Measurements from ENCODE around the gene TDRD7.

The TDRD7 gene, protein sequence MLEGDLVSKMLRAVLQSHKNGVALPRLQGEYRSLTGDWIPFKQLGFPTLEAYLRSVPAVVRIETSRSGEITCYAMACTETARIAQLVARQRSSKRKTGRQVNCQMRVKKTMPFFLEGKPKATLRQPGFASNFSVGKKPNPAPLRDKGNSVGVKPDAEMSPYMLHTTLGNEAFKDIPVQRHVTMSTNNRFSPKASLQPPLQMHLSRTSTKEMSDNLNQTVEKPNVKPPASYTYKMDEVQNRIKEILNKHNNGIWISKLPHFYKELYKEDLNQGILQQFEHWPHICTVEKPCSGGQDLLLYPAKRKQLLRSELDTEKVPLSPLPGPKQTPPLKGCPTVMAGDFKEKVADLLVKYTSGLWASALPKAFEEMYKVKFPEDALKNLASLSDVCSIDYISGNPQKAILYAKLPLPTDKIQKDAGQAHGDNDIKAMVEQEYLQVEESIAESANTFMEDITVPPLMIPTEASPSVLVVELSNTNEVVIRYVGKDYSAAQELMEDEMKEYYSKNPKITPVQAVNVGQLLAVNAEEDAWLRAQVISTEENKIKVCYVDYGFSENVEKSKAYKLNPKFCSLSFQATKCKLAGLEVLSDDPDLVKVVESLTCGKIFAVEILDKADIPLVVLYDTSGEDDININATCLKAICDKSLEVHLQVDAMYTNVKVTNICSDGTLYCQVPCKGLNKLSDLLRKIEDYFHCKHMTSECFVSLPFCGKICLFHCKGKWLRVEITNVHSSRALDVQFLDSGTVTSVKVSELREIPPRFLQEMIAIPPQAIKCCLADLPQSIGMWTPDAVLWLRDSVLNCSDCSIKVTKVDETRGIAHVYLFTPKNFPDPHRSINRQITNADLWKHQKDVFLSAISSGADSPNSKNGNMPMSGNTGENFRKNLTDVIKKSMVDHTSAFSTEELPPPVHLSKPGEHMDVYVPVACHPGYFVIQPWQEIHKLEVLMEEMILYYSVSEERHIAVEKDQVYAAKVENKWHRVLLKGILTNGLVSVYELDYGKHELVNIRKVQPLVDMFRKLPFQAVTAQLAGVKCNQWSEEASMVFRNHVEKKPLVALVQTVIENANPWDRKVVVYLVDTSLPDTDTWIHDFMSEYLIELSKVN

DNA sequence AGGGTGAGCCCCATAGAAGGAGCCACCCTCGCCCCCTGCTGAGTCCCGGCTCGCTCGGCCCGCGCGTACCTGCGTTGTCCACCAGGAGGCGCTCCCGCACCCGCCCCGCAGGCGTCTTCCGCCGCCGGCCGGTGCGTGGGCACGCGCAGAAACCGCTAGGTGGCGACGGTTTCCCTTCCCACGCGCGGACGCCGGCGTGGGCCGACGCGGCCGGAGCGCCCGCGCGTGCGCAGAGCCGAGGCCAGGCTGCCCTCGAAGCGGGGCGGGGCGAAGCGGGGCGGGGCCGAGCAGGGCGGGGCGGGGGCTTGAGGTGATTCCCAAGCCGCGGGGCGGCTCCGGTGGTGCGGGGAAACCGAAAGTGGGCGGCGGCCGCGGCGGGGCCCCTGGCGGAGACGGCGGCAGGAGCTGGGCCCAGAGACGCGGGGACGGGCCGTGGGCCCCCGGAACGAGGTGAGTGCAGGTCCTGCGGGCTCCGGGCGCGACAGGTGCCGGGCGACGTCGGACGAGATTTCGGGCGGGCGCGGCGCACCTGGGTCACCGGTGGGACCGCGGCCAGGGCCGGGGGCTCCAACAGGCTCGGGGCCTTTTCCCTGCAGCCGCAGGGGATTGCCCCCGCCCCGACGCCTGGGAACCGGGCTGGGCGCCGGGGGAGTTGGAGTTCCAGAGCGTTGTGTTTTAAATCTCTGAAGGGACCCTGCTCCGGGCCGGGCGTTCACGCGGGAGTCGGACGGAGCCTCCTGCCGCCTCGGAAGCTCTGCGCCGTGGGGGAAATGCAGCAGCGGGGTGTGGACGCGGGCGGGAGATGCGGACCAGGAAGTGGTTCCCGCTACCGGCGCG lies at the start of gene TDRD7:
Gene TDRD7 (plus strand): TSS at position 308 of the 837 bp plus-strand sequence. CDS start 16,370 bp downstream, outside the sequence.
- DNase-seq: peak; percentile 99

DNA sequence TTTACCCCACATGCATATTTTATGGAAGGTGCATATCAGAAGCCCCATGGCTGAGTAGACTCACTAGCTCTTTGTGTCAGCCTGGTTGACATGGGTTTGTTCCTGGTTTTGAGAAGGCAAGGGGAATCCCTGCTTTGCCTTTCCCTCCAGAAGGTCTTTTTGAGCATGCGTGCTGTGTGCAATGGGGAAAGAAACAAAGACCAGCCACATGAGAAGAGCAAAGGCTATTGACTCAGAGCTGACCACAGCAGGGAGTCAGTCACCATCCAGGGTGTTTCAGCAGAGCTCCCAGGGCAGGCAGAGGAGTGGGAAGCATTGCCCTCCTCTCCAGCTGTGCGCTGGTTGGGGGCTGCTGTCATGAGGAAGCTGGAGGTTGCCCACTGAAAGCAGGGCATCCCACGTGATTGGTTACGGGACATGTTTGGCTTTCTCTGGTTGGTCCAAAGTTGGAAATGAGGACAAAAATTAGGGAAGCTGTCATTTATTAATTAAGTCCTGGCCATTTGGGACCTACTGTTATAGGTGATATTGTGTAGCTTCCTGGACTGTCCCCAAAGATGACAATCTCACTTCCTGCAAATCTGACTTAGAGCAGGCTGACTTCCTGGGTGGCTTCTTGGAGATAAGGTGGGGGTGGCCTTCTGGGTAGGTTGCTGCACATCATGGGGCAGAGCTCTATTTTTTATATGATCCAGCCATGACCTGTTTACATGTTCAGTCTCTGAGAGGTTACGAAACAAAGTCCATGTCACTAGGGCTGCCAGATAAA lies 48.9 kb upstream of the TDRD7 start:
- DNase-seq: peak; percentile 83

DNA sequence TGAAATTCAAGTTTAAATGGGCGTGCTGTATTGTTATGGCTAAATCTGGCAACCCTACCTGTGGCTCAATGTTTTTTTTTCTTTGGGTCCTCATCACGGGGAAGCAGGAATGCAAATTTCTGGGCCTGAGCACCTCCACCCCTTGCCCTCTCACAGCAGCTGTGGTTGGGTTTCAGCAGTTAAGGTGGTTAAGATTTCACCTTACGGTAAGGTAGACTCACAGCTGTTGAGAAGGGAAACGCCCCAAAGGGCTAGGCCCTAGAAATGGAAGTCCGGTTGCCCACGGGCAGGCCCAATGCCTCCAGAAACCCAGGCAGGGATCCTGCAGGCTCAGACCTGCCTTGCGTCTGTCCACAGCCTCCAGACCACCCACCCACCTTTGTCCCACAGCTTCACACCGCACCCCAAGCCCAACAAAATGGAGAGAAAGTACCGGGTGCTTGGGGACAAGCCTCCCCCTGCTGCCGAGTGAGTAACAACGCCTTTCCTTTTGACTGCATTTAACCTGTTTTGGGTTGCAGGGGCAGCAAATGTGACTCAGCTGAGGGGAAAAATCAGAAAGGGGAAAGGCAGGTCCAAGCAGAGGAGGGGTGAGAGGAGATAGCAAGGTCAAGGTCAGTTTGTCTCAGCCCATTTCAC lies 48.1 kb upstream of the TDRD7 start:
- no peak for DNase-seq

DNA sequence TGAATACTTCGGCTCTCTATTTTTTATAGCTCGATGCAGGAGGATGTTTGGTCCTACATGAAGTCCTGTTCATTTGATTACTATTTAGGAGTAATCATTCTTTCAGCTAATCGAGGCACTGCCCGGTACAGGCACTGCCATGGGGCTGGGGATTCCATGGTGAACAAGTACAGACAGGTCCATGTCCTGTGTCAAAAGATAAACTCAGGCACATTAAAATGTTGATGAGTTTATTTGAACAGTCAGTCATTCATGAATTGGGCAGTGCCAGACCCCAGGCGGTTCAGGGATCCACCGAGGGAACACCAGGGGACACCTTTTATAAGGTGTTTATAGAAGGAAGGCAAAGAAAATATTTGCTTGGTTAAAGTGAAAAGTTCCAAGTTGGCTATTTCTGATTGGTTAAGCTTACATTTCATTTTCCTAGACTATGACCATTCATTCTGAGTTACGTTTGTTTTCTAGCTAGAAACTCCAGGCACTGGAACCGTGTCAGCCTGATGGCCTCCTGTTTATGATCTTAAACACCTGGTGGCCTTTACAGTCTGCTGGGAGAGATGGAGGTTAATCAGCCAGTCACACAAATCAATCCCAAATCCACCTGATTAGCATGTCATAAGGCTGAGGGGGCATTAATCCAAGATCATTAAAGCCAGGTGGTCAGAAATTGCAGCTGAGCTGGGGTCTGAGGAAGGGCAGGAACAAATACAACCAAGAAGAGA lies 47.0 kb upstream of the TDRD7 start:
- DNase-seq: no peak

DNA sequence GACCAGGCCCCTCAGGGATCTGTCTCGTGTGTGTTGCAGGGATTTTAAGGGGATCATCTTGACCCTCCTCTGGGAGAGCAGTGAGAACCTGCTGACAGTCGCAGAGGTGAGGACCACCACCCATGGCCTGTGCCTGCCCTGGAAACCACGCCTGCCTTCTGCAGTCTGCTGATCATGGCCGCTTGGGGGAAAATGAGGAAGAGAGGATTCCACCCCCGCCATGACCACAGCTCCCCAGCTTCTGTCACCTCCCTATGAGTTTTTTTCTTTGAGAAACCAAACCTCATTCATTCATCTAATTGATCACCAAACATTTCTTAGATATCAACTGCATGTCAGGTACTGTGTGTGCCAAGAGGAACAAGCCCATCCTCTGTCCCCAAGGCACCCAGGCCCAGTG lies 46.3 kb upstream of the TDRD7 start:
- peak; percentile 56 for DNase-seq

DNA sequence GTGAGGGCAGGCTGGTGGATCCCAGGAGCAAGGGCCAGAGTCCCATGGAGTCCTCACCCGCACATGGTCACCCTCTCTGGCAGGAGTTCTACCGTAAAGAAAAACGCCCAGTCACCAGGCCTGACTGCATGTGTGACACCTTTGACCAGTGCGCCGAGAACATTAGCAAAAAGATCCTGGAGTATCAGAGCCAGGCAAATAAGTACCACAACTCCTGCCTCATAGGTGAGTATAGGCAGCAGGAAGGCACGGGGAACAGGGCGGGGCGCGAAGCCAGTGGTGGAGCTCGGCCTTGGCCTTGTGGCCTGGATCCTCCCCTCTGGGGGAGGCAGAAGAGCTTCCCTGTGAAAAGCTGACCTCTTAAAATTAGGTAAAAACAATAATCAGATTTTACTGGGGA lies 45.4 kb upstream of the TDRD7 start:
- no peak for DNase-seq

DNA sequence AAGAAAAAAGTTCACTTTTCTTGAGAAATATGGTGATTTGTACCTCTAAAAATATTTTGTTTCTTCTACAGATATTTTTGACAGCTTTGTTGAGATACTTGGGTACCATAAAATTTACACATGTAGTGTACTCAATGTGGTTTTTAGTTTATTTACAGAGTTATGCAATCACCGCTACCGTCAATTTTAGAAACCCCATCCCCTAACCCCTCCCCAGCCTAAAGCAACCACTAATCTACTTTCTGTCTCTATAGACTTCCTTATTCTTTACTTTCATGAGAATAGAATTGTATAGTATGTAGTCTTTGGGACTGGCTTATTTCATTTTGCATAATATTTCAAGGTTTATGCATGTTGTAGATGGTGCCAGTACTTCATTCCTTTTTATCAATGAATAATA lies 45.0 kb upstream of the TDRD7 start:
- DNase-seq: peak; percentile 52

DNA sequence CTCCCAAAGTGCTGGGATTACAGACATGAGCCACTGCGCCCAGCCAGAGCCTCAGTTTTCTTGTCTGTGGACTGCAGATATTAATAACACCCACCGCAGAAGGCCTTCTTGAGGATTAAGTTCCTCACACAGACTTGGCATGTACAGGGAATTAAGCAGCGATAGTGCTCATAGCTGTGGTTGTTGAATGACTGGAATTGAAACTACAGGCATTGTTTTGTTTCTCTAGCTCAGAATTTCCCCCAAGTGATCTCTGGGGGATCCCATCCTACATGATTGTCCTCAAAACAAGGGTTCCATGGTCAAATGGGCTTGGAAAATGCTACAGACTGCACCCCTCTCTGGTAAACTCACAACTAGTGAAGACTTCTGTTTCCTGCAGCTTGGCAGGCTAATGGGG lies 44.2 kb upstream of the TDRD7 start:
- DNase-seq: peak; percentile 12

DNA sequence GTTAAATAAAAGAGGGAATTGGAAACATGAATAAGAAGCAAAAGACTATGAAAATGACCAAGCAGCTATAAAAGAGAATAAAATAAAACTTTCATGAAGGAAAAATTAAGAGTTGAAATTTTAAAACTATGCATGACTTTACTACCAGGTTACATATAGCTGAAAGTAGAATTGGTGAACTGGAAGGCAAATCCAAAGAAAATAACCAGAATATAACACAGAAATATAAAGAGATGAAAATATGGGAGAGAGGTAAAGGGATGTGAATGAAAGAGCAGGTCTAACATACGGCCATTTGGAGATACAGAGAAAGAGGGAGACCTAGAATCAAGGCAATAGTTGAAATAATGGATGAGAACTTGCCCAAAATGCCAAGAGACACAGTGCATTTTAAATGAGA lies 42.9 kb upstream of the TDRD7 start:
- no peak for DNase-seq

DNA sequence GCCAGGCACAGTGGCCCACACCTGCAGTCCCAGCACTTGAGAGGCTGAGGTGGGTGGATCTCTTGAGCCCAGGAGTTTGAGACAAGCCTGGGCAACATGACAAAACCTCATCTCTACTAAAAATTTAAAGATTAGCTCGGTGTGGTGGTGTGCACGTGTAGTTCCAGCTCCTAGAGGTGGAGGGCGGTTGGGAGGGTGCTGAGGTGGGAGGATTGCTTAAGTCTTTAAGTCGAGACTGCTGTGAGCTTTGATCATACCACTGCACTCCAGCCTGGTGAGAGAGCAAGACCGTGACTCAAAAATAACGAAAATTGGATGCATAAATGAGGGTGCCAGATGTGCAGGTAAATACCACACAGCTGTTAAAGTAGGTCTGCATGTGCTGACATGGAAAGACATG lies 39.3 kb upstream of the TDRD7 start:
- DNase-seq: no peak

DNA sequence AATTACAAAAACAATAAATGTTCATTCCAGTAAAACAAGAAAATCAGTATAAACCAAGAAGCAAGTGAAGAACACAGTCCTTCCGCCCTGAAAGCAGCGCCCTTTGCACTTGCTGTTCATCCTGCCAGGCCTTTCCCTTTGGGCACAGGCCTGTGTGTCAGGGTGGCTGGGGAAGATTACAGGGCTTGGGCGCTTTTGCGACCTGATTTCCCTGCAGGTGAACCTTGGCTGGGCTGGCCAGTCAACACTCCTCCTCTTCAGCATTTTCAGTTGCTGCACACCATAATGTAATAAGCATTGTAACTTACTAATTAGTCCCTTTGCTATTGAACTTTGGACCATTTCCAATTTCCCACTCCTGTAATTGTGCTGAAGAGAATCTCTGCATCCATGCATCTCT lies 38.6 kb upstream of the TDRD7 start:
- no peak for DNase-seq

DNA sequence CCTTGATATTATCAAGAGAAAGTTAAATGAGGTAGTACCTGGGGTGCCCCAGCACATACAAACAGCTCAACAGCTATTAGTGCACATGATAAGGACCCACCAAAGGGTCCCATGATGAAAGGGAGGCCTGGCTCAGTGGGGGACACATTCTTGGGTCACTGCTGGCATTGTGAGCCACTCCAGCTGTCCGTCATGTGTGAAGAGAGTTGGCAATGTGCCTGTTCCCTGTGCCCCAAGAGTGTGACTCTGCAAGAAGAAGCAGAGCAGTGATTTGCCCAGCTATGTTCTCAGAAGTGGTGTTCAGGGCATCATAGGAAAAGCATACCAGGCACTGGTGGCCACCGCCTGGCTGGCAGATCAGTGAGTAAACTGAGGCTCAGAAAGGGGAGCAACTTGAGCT lies 37.1 kb upstream of the TDRD7 start:
- DNase-seq: no peak

DNA sequence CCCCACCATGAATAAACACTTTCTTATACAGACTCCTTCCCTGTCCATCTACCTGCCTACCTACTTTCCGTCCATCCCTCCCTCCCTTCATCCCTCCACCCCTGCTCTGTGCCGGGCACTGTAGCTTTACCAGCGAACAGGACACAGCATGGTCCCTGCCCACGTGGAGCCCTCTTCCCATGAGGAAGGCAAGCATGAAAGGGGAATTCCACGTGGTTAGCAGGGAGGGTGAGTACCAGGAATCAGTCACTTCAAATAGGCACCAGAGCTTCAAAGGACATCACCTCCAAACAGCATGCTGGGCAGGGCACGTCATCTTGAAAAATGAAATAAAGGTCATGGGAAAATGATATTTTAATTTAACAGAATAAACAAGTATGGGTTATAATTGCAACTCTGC lies 35.0 kb upstream of the TDRD7 start:
- DNase-seq: no peak

DNA sequence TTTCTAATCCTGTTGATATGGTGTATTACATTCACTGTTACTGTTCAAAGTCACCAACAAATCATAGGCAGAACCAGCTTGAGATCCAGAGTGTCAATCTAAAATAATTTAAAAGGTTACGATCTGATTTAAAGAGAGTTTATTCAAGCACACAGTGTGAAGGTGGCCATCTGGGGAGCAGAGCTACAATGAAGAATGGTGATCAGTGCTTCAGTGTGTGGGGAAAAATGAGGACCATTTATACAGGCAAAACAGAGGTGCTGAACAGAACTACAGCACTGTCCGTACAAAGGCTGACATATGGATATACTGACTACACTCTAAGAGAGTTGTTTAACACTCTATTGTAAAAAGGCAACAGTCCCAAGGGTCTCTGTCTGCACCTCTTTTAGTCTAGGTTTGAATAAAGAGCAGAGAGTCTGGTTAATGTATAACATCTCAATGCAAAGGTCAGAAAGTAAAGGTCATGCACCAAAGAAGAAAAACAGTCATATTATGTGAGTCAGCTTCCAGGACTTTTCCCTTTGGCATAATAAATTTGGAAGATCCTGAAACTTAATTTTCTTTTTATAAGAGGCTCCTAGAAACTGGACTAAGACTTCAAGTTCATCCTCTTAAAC lies 29.7 kb upstream of the TDRD7 start:
- no peak for DNase-seq

DNA sequence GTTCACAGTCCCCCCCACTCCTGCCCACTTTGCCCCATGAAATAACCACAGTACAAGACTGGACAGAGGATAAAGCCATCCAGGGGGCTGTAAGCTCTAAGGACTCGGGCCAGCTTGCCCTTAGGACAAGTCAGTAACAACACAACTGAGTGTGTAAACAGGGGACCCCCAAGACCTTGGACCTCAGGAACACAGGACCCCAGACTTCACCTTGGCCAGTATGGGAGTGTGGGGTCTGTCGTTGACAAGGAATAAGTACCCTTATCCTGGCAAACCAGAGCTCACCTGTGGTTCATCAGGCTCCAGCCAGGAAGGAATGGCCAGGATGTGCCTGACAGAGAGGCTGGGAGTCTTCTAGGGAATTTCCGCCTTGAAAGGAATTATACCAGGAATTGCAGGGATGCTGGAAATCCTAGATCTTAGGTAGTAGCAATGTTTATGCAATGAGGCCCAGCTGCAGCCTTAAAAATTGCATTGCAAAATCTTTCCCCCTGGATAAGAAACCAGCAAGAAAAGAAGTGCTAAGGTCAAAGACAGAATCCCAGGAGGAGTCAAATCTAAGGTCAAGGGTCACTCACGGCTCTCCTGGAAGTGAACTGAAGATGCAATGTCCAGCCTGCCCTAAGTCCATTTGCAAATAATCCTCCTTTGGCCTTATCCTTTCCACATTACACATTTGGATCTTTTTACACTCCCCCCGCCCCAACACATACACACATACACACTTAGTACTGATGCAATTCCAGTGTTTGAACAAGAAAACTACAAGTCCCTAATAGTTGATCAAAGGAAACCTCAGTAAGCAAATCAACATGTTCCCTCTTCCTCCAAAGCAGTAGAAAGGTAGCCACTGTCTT lies 27.3 kb upstream of the TDRD7 start:
- no peak for DNase-seq

DNA sequence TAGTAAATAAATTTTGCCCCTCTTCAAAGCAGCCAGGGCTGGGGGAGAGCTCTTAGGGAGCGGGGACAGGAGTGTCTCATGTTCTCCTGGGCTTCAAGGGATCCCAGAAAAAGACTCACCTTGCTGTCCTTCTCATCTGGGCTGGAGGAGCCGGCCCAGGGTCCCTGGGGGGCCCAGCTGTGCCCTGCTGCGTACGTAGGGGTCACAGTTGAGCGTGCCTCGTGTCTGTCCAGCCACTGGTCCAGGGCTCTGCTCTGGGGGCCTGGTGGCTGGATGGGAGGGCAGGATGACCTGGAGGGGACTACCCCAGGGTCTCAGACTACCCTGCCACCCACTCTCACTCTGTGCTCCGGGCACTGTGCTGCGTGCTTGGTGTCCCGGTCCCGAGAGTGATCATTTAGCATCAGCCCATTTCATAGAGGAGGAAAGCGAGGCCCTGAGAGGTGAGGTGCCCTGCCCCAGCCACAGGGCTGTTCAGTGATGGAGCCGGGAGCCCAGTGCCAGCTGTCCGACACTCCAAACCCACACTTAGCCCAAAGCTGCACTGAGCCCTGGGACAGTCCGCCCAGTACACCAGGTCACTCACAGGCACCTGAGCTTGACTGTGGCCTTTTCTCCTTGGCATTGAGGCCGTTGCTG lies 26.2 kb upstream of the TDRD7 start:
- no peak for DNase-seq

DNA sequence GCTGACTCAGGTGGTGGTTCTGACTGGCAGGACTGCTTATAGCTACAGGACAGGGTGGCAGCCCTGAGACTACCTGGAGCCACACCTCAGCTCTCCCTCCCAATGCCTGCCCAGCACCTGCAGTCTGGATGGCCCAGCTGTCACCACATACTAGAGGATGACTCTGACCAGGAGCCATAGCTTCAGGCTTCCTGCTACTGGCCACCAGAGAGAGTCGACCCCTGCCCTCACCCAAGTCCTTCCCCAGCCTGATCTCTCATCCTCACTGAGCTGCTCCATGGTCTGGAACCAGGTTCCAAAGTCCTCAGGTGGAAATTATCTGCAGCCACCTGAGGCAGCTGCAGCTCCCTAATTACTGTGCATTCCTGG lies 25.6 kb upstream of the TDRD7 start:
- DNase-seq: no peak

DNA sequence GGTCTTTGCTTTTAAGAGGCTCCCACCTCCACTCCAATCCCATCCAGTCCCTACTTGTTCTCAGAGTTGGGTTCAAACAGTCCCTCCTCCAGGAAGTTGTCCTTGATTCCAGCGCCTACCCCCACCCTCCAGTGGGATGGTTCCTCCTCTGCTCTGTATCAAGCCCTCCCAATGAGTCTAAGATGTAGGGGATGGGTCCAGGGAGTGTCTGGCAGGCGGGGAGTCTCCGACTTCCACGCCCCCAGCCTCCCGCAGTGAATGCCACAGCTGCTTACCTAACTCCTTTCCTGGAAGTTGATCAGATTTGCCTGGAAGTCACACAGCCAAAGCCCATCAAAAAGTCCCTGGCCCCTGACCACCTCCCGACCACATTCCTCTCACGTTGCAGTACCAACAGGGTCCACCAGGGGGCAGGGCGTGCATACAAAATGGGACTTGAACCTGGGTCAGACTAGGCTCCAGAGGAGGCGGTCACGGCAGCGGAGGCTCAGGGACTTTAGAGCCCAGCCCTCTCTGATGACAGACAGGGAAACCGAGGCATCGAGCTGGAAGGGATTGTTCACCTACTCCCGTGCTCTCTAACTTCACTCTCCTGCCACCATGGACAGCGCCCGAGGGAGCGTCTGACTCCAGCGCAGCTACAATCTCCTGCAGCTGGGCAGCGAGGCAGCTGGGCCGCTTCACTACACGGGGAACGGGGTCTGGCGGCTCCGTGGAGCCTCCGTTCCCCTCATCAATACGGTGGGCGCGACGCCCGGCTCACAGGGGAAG lies 25.0 kb upstream of the TDRD7 start:
- DNase-seq: peak; percentile 78

Data from suppressor macrophage treated with lipopolysaccharide for 4 hours (primary cell).